H9 (cell line): ENCODE data around the gene ACP3. TPM values are rescaled to one million over a fixed set of nuclear protein-coding genes. Genes with fewer than 3 reads are reported as not detected.

Experiments used
- DNase-seq: peaks from one replicate; pipeline ENCODE4 v3.0.0-alpha.2; 2017
- H2AFZ ChIP-seq: one replicate; pipeline ENCODE4 v1.6.1; 2013; ENCODE audit warnings: mild to moderate bottlenecking, low read length, control low read depth, moderate library complexity
- H2AK5ac ChIP-seq: 2 replicates; pipeline ENCODE4 v1.6.1; 2013; ENCODE audit warnings: low read length, control low read depth, mixed read lengths; ENCODE audit not compliant: insufficient read length
- H2BK120ac ChIP-seq: one replicate; pipeline ENCODE4 v1.6.1; 2013; ENCODE audit warnings: low read depth, mild to moderate bottlenecking, low read length, control low read depth, inconsistent platforms; ENCODE audit not compliant: poor library complexity, severe bottlenecking
- H2BK12ac ChIP-seq: 2 replicates; pipeline ENCODE4 v1.6.1; 2013; ENCODE audit warnings: low read length, control low read depth, mixed read lengths, low read depth; ENCODE audit not compliant: insufficient read length
- H2BK15ac ChIP-seq: 2 replicates; pipeline ENCODE4 v1.6.1; 2013; ENCODE audit warnings: low read depth, low read length, control low read depth
- H2BK20ac ChIP-seq: one replicate; pipeline ENCODE4 v1.6.1; 2013; ENCODE audit warnings: low read depth, mild to moderate bottlenecking, low read length, control low read depth, inconsistent platforms; ENCODE audit not compliant: poor library complexity, severe bottlenecking
- H2BK5ac ChIP-seq: 2 replicates; pipeline ENCODE4 v1.6.1; 2013; ENCODE audit warnings: low read length, control low read depth, mixed read lengths; ENCODE audit not compliant: insufficient read length
- H3K14ac ChIP-seq: 2 replicates; pipeline ENCODE4 v1.6.1; 2013; ENCODE audit warnings: low read length, control low read depth; ENCODE audit not compliant: insufficient read depth
- H3K18ac ChIP-seq: 2 replicates; pipeline ENCODE4 v1.6.1; 2013; ENCODE audit warnings: low read depth, mild to moderate bottlenecking, mixed read lengths, low read length, control low read depth; ENCODE audit not compliant: insufficient read length
- H3K23ac ChIP-seq: 2 replicates; pipeline ENCODE4 v1.6.1; 2013; ENCODE audit warnings: low read length, control low read depth, mixed read lengths, low read depth; ENCODE audit not compliant: insufficient read length
- H3K23me2 ChIP-seq: 2 replicates; pipeline ENCODE4 v1.6.1; 2013; ENCODE audit warnings: low read depth, mild to moderate bottlenecking, mixed read lengths, low read length, control low read depth; ENCODE audit not compliant: insufficient read length, poor library complexity, severe bottlenecking
- H3K27ac ChIP-seq: 2 replicates; pipeline ENCODE4 v1.5.1; 2013; ENCODE audit warnings: low read length, control low read depth, mixed read lengths, low read depth; ENCODE audit not compliant: insufficient read length
- H3K27me3 ChIP-seq: 2 replicates; pipeline ENCODE4 v1.6.1; 2013; ENCODE audit warnings: low read length, control low read depth, inconsistent platforms; ENCODE audit not compliant: insufficient read depth
- H3K4ac ChIP-seq: 2 replicates; pipeline ENCODE4 v1.6.1; 2013; ENCODE audit warnings: low read depth, mild to moderate bottlenecking, control low read depth, inconsistent platforms, low read length, moderate library complexity
- H3K4me1 ChIP-seq: 2 replicates; pipeline ENCODE4 v1.6.1; 2013; ENCODE audit warnings: low read length, control low read depth, inconsistent platforms; ENCODE audit not compliant: insufficient read depth
- H3K4me2 ChIP-seq: 2 replicates; pipeline ENCODE4 v1.6.1; 2013; ENCODE audit warnings: low read length, control low read depth, mixed read lengths; ENCODE audit not compliant: insufficient read length, insufficient read depth
- H3K56ac ChIP-seq: 2 replicates; pipeline ENCODE4 v1.6.1; 2013; ENCODE audit warnings: low read depth, mild to moderate bottlenecking, mixed read lengths, low read length, control low read depth; ENCODE audit not compliant: insufficient read length
- H3K79me1 ChIP-seq: 2 replicates; pipeline ENCODE4 v1.6.1; 2013; ENCODE audit warnings: low read depth, mild to moderate bottlenecking, moderate library complexity, low read length, control low read depth, inconsistent platforms; ENCODE audit not compliant: insufficient read depth, poor library complexity, severe bottlenecking
- H3K79me2 ChIP-seq: 2 replicates; pipeline ENCODE4 v1.6.1; 2013; ENCODE audit warnings: low read length, control low read depth, inconsistent platforms; ENCODE audit not compliant: insufficient read depth
- H3K9ac ChIP-seq: 2 replicates; pipeline ENCODE4 v1.6.1; 2013; ENCODE audit warnings: low read length, control low read depth, mixed read lengths; ENCODE audit not compliant: insufficient read length; ENCODE audit errors: extremely low read depth
- H3K9me3 ChIP-seq: one replicate; pipeline ENCODE4 v1.6.1; 2013; ENCODE audit warnings: low read depth, low read length, inconsistent platforms; ENCODE audit not compliant: control insufficient read depth
- H3T11ph ChIP-seq: one replicate; pipeline ENCODE4 v1.6.1; 2013; ENCODE audit warnings: mild to moderate bottlenecking, low read length, control low read depth, inconsistent platforms
- H4K20me1 ChIP-seq: one replicate; pipeline ENCODE4 v1.6.1; 2013; ENCODE audit not compliant: control insufficient read depth, insufficient read length, insufficient read depth
- H4K5ac ChIP-seq: 2 replicates; pipeline ENCODE4 v1.6.1; 2013; ENCODE audit warnings: low read depth, mild to moderate bottlenecking, mixed read lengths, low read length, control low read depth; ENCODE audit not compliant: insufficient read length
- H4K8ac ChIP-seq: replicated peaks from 2 replicates; pipeline ENCODE4 v1.6.1; 2013; ENCODE audit warnings: low read length, control low read depth, mixed read lengths, low read depth; ENCODE audit not compliant: insufficient read length
- H4K91ac ChIP-seq: 2 replicates; pipeline ENCODE4 v1.6.1; 2013; ENCODE audit warnings: low read depth, mild to moderate bottlenecking, moderate library complexity, mixed read lengths, low read length, control low read depth; ENCODE audit not compliant: insufficient read length
- H3K27ac Mint-ChIP-seq, 3 experiments: 2 replicates in 2 of 3; 3 replicates in 1 of 3; pipeline ENCODE4 v1.8.0; 2020 to 2021; ENCODE audit warnings: mixed read lengths in 3 of 3, mild to moderate bottlenecking in 1 of 3, moderate library complexity in 1 of 3
- H3K27me3 Mint-ChIP-seq: 2 replicates; pipeline ENCODE4 v1.8.0; 2021; ENCODE audit warnings: low read depth, mild to moderate bottlenecking, moderate library complexity, mixed read lengths
- H3K36me3 Mint-ChIP-seq, 3 experiments: 2 replicates in 2 of 3; 3 replicates in 1 of 3; pipeline ENCODE4 v1.8.0; 2020 to 2021; ENCODE audit warnings: low read depth in 3 of 3, mixed read lengths in 3 of 3; ENCODE audit not compliant: insufficient read depth in 1 of 3
- H3K4me1 Mint-ChIP-seq, 2 experiments: 2 replicates each; pipeline ENCODE4 v1.8.0; 2020; ENCODE audit warnings: mixed read lengths in 2 of 2
- H3K4me3 Mint-ChIP-seq, 2 experiments: 2 replicates in 1 of 2; 3 replicates in 1 of 2; pipeline ENCODE4 v1.8.0; 2020 to 2021; ENCODE audit warnings: mild to moderate bottlenecking in 2 of 2, mixed read lengths in 2 of 2, moderate library complexity in 1 of 2
- H3K9me3 Mint-ChIP-seq, 2 experiments: 2 replicates in 1 of 2; 3 replicates in 1 of 2; pipeline ENCODE4 v1.8.0; 2020; ENCODE audit warnings: mild to moderate bottlenecking in 2 of 2, mixed read lengths in 2 of 2, moderate library complexity in 1 of 2
- WGBS: extraction: QIAGEN DNeasy Blood & Tissue Kit; methylation state at CpG from one replicate; pipeline ENCODE4 v1.1.7; 2013; ENCODE audit warnings: missing lambda C conversion rate, low lambda C conversion rate, mixed read lengths; ENCODE audit not compliant: insufficient read length; ENCODE audit errors: extremely low coverage; 5-methylcytosine and 5-hydroxymethylcytosine counted together
- total RNA-seq: library from RNA; stranded (reverse); gene quantifications from 2 replicates; pipeline ENCODE4 v1.2.1, GENCODE V29; 2021
- TF ChIP-seq, protein P1 (sequence below): fragments of 200-600 bp; sonication (generic); conservative IDR thresholded peaks from 3 replicates; pipeline ENCODE4 v1.8.0; 2021; ENCODE audit warnings: antibody characterized with exemption, mild to moderate bottlenecking

The ACP3 gene
- total RNA-seq, 1 experiment from 2014 or later: 0.17 TPM

DNA sequence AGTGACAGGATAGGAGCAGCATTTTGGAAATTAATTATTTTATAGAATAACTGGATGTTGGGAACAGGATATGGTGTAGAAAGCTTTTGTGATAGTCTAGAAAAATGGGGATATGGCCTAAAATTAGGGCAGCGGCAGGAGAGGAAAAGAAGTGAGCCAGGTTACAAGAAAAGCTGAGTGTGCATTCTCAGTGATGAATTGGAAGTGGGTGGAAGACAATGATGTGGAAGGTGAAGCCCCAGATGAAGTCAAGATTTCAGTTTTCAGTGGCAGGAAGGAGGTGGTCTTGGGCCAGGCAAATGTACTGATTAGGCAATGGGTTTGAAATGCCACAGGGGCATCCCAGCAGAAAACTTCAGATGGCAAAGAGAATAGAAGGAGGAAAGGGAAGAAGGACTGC, 33.6 kb downstream of the ACP3 start:
- no peaks in the 10 kb centered on the region for H3K9me3 ChIP-seq
- H4K91ac ChIP-seq: no peak overlapping the region
- no peaks in the 10 kb centered on the region for H3K27me3 ChIP-seq
- no peak for DNase-seq
- no peak overlapping the region for H3K23ac ChIP-seq
- H3K9ac ChIP-seq: no peak overlapping the region
- H2BK20ac ChIP-seq: no peak overlapping the region
- no peaks in the 10 kb centered on the region for H3K79me2 ChIP-seq
- H2AFZ ChIP-seq: no peak overlapping the region
- no peaks in the 10 kb centered on the region for H3K23me2 ChIP-seq
- TF ChIP-seq, protein P1, sequence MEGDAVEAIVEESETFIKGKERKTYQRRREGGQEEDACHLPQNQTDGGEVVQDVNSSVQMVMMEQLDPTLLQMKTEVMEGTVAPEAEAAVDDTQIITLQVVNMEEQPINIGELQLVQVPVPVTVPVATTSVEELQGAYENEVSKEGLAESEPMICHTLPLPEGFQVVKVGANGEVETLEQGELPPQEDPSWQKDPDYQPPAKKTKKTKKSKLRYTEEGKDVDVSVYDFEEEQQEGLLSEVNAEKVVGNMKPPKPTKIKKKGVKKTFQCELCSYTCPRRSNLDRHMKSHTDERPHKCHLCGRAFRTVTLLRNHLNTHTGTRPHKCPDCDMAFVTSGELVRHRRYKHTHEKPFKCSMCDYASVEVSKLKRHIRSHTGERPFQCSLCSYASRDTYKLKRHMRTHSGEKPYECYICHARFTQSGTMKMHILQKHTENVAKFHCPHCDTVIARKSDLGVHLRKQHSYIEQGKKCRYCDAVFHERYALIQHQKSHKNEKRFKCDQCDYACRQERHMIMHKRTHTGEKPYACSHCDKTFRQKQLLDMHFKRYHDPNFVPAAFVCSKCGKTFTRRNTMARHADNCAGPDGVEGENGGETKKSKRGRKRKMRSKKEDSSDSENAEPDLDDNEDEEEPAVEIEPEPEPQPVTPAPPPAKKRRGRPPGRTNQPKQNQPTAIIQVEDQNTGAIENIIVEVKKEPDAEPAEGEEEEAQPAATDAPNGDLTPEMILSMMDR: no peak
- H3K27ac Mint-ChIP-seq: peak overlapping the region; percentile 7 to 91 (median 63)
- H3K4me1 Mint-ChIP-seq: peaks cover 26 to 27% of the 10 kb centered on the region in 2 experiments
- no peak overlapping the region for H4K5ac ChIP-seq
- H3K56ac ChIP-seq: no peak overlapping the region
- H3K79me1 ChIP-seq: no peaks in the 10 kb centered on the region
- peak overlapping the region; percentile 40 for H3K4me2 ChIP-seq
- peaks cover 9% of the 10 kb centered on the region; the same call in 1 of the 2 replicates for H3K4me1 ChIP-seq
- H4K8ac ChIP-seq: no peak overlapping the region
- no peaks in the 10 kb centered on the region for H3K9me3 Mint-ChIP-seq
- no peak overlapping the region for H3K4ac ChIP-seq
- no peak overlapping the region for H2AK5ac ChIP-seq
- H3K14ac ChIP-seq: no peak overlapping the region
- WGBS: no CpG with 5 or more reads among the region's 1 CpG
- peak overlapping the region; percentile 21 for H3K27ac ChIP-seq
- no peaks in the 10 kb centered on the region for H4K20me1 ChIP-seq
- no peak overlapping the region for H2BK120ac ChIP-seq
- peak overlapping the region in 1 of 2 experiments; percentile 8; a peak in 2 of 5 replicates for H3K4me3 Mint-ChIP-seq
- H3T11ph ChIP-seq: no peak overlapping the region
- H2BK5ac ChIP-seq: no peak overlapping the region
- no peaks in the 10 kb centered on the region for H3K36me3 Mint-ChIP-seq
- H2BK12ac ChIP-seq: no peak overlapping the region
- H3K27me3 Mint-ChIP-seq: no peaks in the 10 kb centered on the region
- no peak overlapping the region for H3K18ac ChIP-seq
- H2BK15ac ChIP-seq: no peak overlapping the region
